Activated CD8-positive, alpha-beta T cell treated with anti-CD3 and anti-CD28 coated beads for 36 hours (primary cell): Measurements from ENCODE around the gene LRRN2. TPM values are rescaled to one million over a fixed set of nuclear protein-coding genes. Genes with fewer than 3 reads are reported as not detected.

Experiments
- ATAC-seq: fragments of 200-7000 bp; cut with Tn5 transposase; one replicate; pipeline ENCODE4 v1.10.0; 2021; ENCODE audit warnings: mild to moderate bottlenecking, moderate library complexity
- CTCF ChIA-PET: fragments of 350-600 bp; sonication (Branson Sonifier 250); formaldehyde crosslinking; loops from one replicate; lab custom pipeline; 2021; ENCODE audit warnings: antibody characterized with exemption; lab: Charles Lee
- POLR2A ChIA-PET: fragments of 350-600 bp; sonication (Branson Sonifier 250); formaldehyde crosslinking; loops from one replicate; lab custom pipeline; 2021; ENCODE audit warnings: antibody characterized with exemption; lab: Charles Lee
- DNase-seq: peaks from one replicate; pipeline ENCODE4 v3.0.0-alpha.2; 2020
- H3K27ac Mint-ChIP-seq: one replicate; pipeline ENCODE4 v1.8.0; 2021; ENCODE audit warnings: mild to moderate bottlenecking, mixed read lengths
- H3K27me3 Mint-ChIP-seq: one replicate; pipeline ENCODE4 v1.8.0; 2021; ENCODE audit warnings: mixed read lengths
- H3K36me3 Mint-ChIP-seq: one replicate; pipeline ENCODE4 v1.8.0; 2021; ENCODE audit warnings: low read depth, mixed read lengths
- H3K4me1 Mint-ChIP-seq: one replicate; pipeline ENCODE4 v1.8.0; 2021; ENCODE audit warnings: low read depth, mixed read lengths
- H3K4me3 Mint-ChIP-seq: one replicate; pipeline ENCODE4 v1.8.0; 2021; ENCODE audit warnings: mild to moderate bottlenecking, moderate library complexity, mixed read lengths
- H3K9me3 Mint-ChIP-seq: one replicate; pipeline ENCODE4 v1.8.0; 2021; ENCODE audit warnings: mixed read lengths
- intact Hi-C: fragments of 100-400 bp; cut with micrococcal nuclease; formaldehyde crosslinking; loops from one replicate; pipeline ENCODE4 v1.10.0; 2022
- total RNA-seq, 2 experiments: library from RNA; stranded (reverse); gene quantifications; one replicate each; pipeline ENCODE4 v1.2.3, GENCODE V29; 2021
- TF ChIP-seq, protein P1 (sequence below): fragments of 200-600 bp; IDR thresholded peaks from one replicate; pipeline ENCODE4 v1.8.0; 2022; ENCODE audit warnings: antibody characterized with exemption, mild to moderate bottlenecking

Gene LRRN2
- total RNA-seq, 2 experiments from 2014 or later, result not detected

DNA sequence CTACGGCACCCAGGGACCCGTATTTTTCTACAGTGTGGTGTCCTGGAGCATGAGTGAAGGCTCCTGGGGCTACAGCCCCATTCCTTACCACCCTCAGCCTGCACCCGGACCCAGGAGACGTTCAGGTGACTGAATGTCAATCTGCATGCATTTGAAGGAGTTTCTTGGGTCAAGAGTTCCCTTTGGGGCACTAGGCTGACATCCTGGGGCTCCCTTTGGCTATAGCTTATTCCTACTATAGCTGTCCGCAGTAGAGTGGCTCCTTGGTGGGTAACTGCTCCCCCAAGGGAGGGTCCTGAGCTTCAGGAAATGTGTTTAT lies 19.9 kb upstream of the LRRN2 start:
- no peak overlapping the region for H3K27ac Mint-ChIP-seq
- DNase-seq (no peak), ATAC-seq (no peak)
- no peak overlapping the region for H3K4me3 Mint-ChIP-seq
- H3K27me3 Mint-ChIP-seq, result no peaks in the 10 kb centered on the region
- intact Hi-C loops, result no loop called here
- TF ChIP-seq, protein P1, sequence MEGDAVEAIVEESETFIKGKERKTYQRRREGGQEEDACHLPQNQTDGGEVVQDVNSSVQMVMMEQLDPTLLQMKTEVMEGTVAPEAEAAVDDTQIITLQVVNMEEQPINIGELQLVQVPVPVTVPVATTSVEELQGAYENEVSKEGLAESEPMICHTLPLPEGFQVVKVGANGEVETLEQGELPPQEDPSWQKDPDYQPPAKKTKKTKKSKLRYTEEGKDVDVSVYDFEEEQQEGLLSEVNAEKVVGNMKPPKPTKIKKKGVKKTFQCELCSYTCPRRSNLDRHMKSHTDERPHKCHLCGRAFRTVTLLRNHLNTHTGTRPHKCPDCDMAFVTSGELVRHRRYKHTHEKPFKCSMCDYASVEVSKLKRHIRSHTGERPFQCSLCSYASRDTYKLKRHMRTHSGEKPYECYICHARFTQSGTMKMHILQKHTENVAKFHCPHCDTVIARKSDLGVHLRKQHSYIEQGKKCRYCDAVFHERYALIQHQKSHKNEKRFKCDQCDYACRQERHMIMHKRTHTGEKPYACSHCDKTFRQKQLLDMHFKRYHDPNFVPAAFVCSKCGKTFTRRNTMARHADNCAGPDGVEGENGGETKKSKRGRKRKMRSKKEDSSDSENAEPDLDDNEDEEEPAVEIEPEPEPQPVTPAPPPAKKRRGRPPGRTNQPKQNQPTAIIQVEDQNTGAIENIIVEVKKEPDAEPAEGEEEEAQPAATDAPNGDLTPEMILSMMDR, result no peak
- CTCF ChIA-PET, result interaction anchor here (0.9 to 3.9 kb wide), 4 partner anchors 13 to 101 kb away, joined by 3 to 14 read pairs (median 8); no protein-coding TSS in a partner anchor
- no peaks in the 10 kb centered on the region for H3K9me3 Mint-ChIP-seq
- POLR2A ChIA-PET, result no interaction called here
- no peaks in the 10 kb centered on the region for H3K36me3 Mint-ChIP-seq
- H3K4me1 Mint-ChIP-seq, result peaks cover 23% of the 10 kb centered on the region

GRCh38 chr1:204704794-204705492 lies 19.4 kb upstream of the LRRN2 start:
- intact Hi-C loops, result no loop called here
- ATAC-seq (no peak), DNase-seq (no peak)
- TF ChIP-seq, protein P1, result no peak
- H3K27ac Mint-ChIP-seq, result no peak overlapping the region
- no peaks in the 10 kb centered on the region for H3K27me3 Mint-ChIP-seq
- ChIA-PET CTCF (interaction anchor here (0.9 to 3.9 kb wide), 4 partner anchors 13 to 102 kb away, joined by 3 to 14 read pairs (median 8); no protein-coding TSS in a partner anchor), POLR2A (no interaction called here)
- peaks cover 23% of the 10 kb centered on the region for H3K4me1 Mint-ChIP-seq
- no peaks in the 10 kb centered on the region for H3K36me3 Mint-ChIP-seq
- no peak overlapping the region for H3K4me3 Mint-ChIP-seq
- no peaks in the 10 kb centered on the region for H3K9me3 Mint-ChIP-seq

- ATAC-seq, result no peak
- intact Hi-C loops, result no loop called here
- Mint-ChIP-seq H3K27me3 (no peaks in the 10 kb centered on the region), H3K4me1 (peaks cover 23% of the 10 kb centered on the region), H3K4me3 (no peak overlapping the region), H3K27ac (no peak overlapping the region), H3K9me3 (no peaks in the 10 kb centered on the region), H3K36me3 (no peaks in the 10 kb centered on the region)
- ChIA-PET CTCF (interaction anchor here (0.9 to 3.9 kb wide), 6 partner anchors 9 to 103 kb away, joined by 3 to 14 read pairs (median 6); no protein-coding TSS in a partner anchor), POLR2A (no interaction called here)
- TF ChIP-seq, protein P1, result no peak
- no peak for DNase-seq
Observed at GRCh38 chr1:204703826-204704612, 18.5 kb upstream of the LRRN2 start.

- Mint-ChIP-seq H3K27ac (no peak overlapping the region), H3K4me1 (peaks cover 21% of the 10 kb centered on the region), H3K36me3 (no peaks in the 10 kb centered on the region), H3K4me3 (no peak overlapping the region), H3K27me3 (no peaks in the 10 kb centered on the region), H3K9me3 (no peaks in the 10 kb centered on the region)
- CTCF ChIA-PET, result interaction anchor here (1.3 to 3.9 kb wide), 3 partner anchors 9 to 104 kb away, joined by 3 to 14 read pairs (median 6); no protein-coding TSS in a partner anchor
- no peak for ATAC-seq
- TF ChIP-seq, protein P1, result no peak
- DNase-seq, result no peak
- POLR2A ChIA-PET, result no interaction called here
- intact Hi-C loops, result no loop called here
Observed at GRCh38 chr1:204703268-204703664, 17.7 kb upstream of the LRRN2 start.
